IPS-18a (cell line): Measurements from ENCODE around the gene ACOT12.
"Not testable (repeated sequence)": the region's sequence is repeated elsewhere in the genome, so short reads cannot be mapped to it uniquely, and the experiment has no call there.

Experiments
- H3K27ac ChIP-seq: one replicate; pipeline ENCODE4 v1.5.1; 2013; ENCODE audit warnings: low read length
- H3K27me3 ChIP-seq: one replicate; pipeline ENCODE4 v1.6.1; 2013; ENCODE audit warnings: mild to moderate bottlenecking, low read length; ENCODE audit not compliant: control insufficient read depth, insufficient read depth
- H3K36me3 ChIP-seq: one replicate; pipeline ENCODE4 v1.6.1; 2013; ENCODE audit warnings: low read depth, low read length; ENCODE audit not compliant: control insufficient read depth
- H3K4me1 ChIP-seq: one replicate; pipeline ENCODE4 v1.6.1; 2013; ENCODE audit warnings: low read depth, low read length; ENCODE audit not compliant: control insufficient read depth
- H3K4me3 ChIP-seq: one replicate; pipeline ENCODE4 v1.5.1; 2013; ENCODE audit warnings: low read length
- H3K9ac ChIP-seq: one replicate; pipeline ENCODE4 v1.6.1; 2013; ENCODE audit warnings: mild to moderate bottlenecking, low read length, moderate library complexity
- H3K9me3 ChIP-seq: one replicate; pipeline ENCODE4 v1.6.1; 2013; ENCODE audit warnings: low read depth, low read length; ENCODE audit not compliant: control insufficient read depth

Gene ACOT12

DNA sequence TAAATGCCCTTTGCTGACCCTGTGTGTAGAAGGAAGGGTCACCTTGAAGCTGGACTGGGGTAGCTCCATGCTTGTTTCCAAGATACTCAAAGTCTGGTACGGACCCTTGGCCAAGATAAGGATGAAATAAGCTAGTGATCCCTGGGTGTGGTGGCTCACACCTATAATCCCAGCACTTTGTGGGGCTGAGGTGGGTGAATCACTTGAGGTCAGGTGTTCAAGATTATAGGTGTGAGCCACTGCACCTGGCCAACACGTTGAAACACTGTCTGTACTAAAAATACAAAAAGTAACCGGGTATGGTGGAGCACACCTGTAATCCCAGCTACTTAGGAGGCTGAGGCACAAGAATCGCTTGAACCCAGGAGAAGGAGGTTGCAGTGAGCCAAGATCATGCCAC is 33.3 kb downstream of the ACOT12 start:
- Histone ChIP-seq H3K27me3 (no peaks in the 10 kb centered on the region), H3K27ac (no peak overlapping the region), H3K9me3 (no peaks in the 10 kb centered on the region), H3K9ac (no peak overlapping the region), H3K36me3 (no peaks in the 10 kb centered on the region), H3K4me1 (peaks cover 7% of the 10 kb centered on the region), H3K4me3 (no peak overlapping the region)

DNA sequence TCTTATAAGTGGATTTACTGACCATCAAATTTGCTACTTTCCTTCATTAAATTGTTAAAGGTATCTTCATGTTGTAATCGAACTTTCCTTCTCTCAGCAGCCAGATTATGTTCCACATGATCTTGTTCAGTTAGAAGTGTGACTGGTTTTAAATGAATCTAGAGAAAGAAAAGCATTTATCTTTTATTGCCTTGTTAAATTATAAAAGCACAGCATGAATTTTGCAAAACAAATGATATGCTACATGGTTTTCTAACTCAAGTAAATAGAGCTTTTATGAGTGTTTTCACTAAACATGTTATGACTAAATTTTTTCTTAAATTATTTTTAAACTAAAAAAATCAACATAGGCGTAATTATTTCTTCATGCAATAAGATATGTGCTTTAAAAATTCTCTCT is 34.1 kb downstream of the ACOT12 start:
- no peaks in the 10 kb centered on the region for H3K36me3 ChIP-seq
- H3K9ac ChIP-seq: no peak overlapping the region
- no peaks in the 10 kb centered on the region for H3K9me3 ChIP-seq
- no peak overlapping the region for H3K27ac ChIP-seq
- no peaks in the 10 kb centered on the region for H3K27me3 ChIP-seq
- no peak overlapping the region for H3K4me3 ChIP-seq
- H3K4me1 ChIP-seq: peaks cover 7% of the 10 kb centered on the region

DNA sequence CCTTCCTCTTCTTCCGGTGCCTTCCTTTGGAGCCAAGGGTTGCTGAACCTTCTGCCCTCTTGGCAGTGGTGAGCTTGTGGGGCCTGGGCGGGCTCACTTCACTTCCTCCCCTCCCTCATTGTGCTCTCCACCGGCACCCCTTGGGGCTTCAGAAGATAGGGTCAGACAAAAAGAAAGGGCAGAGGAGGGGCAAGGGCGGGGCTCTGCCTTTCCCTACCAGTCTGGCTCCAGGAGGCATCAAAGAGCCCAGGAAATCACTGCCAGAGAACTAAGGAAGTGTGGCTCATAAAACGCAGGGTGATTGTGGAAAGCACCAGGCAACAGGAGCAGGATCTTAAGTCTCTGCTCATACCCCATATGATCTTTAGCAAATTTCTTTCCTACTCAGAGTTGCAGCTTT is 34.8 kb downstream of the ACOT12 start:
- Histone ChIP-seq H3K36me3 (no peaks in the 10 kb centered on the region), H3K27me3 (no peaks in the 10 kb centered on the region), H3K9me3 (no peaks in the 10 kb centered on the region), H3K9ac (no peak overlapping the region), H3K4me3 (no peak overlapping the region), H3K4me1 (peaks cover 7% of the 10 kb centered on the region), H3K27ac (no peak overlapping the region)

DNA sequence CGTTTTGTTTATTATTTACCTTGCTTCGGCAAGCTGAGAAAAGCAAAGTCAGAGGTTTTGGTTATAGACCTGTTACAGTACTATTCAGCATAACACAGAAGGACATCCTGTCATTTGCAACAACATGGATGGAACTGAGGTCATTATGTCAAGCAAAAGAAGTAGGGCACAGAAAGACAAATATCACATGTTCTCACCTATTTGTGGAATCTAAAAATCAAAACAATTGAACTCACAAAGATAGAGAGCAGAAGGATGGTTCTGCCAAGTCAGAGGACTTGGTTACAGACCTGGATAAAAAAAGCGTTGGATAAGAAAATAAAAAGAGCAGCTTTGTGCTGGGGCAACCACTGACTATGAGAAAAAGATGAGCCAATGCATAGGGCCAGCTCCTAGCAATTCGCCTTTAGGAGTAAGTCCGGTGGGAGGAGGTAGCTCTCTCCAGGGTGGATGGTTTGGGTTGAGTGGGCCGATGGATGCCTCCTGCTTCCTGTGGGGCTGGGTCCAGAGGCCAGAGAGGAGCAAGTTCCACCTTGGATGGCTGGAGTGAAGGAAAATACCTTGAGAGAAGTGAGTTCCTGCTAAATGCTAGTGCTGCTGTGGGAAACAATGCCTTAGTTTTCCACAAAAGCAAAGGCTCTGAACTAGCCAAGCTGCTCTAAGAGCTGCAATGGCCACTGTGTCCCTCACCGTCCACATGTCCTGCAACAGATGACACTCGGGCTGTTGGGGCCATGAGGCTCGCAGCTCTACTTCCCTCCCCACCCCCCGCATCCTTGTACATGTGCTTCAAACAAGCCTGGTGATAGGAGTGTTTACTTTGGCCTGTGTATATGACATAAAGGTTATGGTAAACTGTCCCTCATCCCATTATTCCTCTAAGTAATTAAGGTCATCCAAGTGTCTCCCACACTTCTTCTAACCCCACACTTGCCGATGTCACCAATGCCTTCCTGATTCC is 38.4 kb downstream of the ACOT12 start:
- H3K9me3 ChIP-seq: no peaks in the 10 kb centered on the region
- no peaks in the 10 kb centered on the region for H3K27me3 ChIP-seq
- H3K9ac ChIP-seq: no peak overlapping the region
- H3K4me1 ChIP-seq: peaks cover 9% of the 10 kb centered on the region
- H3K4me3 ChIP-seq: no peak overlapping the region
- no peak overlapping the region for H3K27ac ChIP-seq
- no peaks in the 10 kb centered on the region for H3K36me3 ChIP-seq

DNA sequence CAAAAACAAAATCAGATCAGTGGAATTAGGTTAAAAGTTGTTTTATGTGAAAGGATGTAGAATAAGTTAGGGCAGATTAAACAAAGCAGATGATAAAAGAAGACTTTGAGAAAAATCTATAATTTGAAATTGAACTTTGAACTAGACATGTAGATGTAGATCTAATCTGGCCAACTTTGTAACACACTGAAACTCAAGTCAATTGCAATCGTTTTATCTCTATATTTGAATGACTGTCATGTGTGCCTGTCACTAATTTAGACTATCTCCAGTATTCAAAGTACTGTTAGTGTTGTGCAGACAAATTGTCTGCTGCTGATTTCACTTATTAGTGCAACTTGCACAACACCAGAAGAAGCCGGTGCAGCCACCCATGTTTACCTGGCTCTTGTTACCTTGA is 39.8 kb downstream of the ACOT12 start:
- Histone ChIP-seq H3K4me3 (no peak overlapping the region), H3K4me1 (peaks cover 6% of the 10 kb centered on the region), H3K9me3 (no peaks in the 10 kb centered on the region), H3K36me3 (no peaks in the 10 kb centered on the region), H3K27ac (no peak overlapping the region), H3K9ac (no peak overlapping the region), H3K27me3 (no peaks in the 10 kb centered on the region)

- H3K27ac ChIP-seq: no peak overlapping the region
- no peaks in the 10 kb centered on the region for H3K9me3 ChIP-seq
- H3K4me1 ChIP-seq: peaks cover 6% of the 10 kb centered on the region
- no peaks in the 10 kb centered on the region for H3K36me3 ChIP-seq
- H3K27me3 ChIP-seq: no peaks in the 10 kb centered on the region
- H3K9ac ChIP-seq: no peak overlapping the region
- H3K4me3 ChIP-seq: no peak overlapping the region
Measured at GRCh38 chr5:81353189-81353588, 40.7 kb downstream of the ACOT12 start.

GRCh38 chr5:81350507-81350906 is 43.4 kb downstream of the ACOT12 start:
- H3K27me3 ChIP-seq: no peaks in the 10 kb centered on the region
- no peak overlapping the region for H3K4me3 ChIP-seq
- H3K4me1 ChIP-seq: peaks cover 6% of the 10 kb centered on the region
- H3K9me3 ChIP-seq: no peaks in the 10 kb centered on the region
- no peak overlapping the region for H3K9ac ChIP-seq
- no peaks in the 10 kb centered on the region for H3K36me3 ChIP-seq
- H3K27ac ChIP-seq: no peak overlapping the region

DNA sequence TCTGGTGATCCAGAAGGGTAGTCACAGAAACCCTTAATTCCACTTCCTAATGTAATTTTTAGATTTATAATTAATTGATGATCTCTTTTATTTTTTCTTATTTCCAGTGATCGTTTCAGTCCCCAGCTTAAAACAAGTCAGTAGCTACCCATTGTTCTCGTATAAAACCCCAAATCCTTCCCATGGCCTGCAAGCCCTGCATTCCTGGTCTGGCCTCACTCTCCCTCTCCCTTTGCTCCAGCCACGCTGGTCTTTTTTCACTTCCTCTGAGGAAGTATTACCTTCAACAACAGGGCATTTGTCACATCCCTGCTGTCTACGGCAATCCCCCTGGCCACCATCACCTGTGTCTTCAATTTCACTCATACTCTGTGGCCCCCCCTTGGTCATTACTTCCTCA is 44.8 kb downstream of the ACOT12 start:
- no peaks in the 10 kb centered on the region for H3K36me3 ChIP-seq
- no peak overlapping the region for H3K27ac ChIP-seq
- H3K4me1 ChIP-seq: peaks cover 6% of the 10 kb centered on the region
- no peak overlapping the region for H3K4me3 ChIP-seq
- H3K9ac ChIP-seq: no peak overlapping the region
- H3K27me3 ChIP-seq: no peaks in the 10 kb centered on the region
- no peaks in the 10 kb centered on the region for H3K9me3 ChIP-seq

GRCh38 chr5:81345411-81346003 is 48.4 kb downstream of the ACOT12 start:
- Histone ChIP-seq H3K4me1 (peaks cover 3% of the 10 kb centered on the region), H3K27me3 (no peaks in the 10 kb centered on the region), H3K27ac (no peak overlapping the region), H3K9me3 (no peaks in the 10 kb centered on the region), H3K36me3 (no peaks in the 10 kb centered on the region), H3K4me3 (no peak overlapping the region), H3K9ac (no peak overlapping the region)

DNA sequence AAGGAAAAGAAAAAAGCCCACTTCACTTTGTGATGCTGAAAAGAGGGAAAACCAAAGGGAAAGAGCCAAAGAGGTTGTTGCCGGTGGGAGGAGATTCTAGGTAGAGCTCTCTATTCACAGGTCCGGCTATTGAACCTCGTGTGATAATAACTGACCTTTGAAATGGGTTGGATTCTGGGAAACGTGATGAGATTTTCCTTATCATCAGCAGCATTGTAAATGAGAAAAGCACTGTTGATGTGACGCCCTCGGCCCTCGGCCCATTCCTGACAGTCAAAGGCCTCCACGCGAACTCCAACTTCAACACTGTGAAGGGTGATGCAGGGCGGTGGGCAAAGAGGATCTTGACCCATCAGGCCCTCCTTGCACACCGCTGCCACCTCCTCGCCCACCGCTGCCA is 49.2 kb downstream of the ACOT12 start:
- no peaks in the 10 kb centered on the region for H3K27me3 ChIP-seq
- H3K9me3 ChIP-seq: no peaks in the 10 kb centered on the region
- H3K9ac ChIP-seq: no peak overlapping the region
- H3K4me3 ChIP-seq: no peak overlapping the region
- H3K36me3 ChIP-seq: no peaks in the 10 kb centered on the region
- no peak overlapping the region for H3K27ac ChIP-seq
- H3K4me1 ChIP-seq: no peaks in the 10 kb centered on the region

GRCh38 chr5:81338213-81338612 is 55.7 kb downstream of the ACOT12 start:
- not testable (repeated sequence) for H3K27me3 ChIP-seq, H3K4me3 ChIP-seq, H3K4me1 ChIP-seq, H3K9ac ChIP-seq, H3K36me3 ChIP-seq, H3K27ac ChIP-seq, H3K9me3 ChIP-seq

DNA sequence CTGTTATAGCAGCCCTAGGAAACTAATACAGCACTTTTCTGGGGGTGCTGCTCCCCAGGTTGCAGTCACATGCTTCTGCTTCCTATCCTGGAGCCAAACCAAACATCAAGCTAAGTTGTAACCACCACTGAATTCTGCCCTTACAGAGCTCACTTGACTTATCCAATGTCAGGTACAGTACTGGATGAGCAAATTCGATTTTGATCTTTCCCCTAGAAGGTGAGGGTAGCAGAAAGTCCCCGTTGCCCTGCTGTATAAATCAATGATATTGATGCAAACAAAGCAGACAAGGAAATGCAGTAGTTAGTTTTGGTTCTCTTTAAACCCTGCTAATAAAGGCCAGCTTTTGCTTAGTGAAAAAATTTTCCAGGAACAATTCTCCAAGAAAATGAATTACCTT is 56.1 kb downstream of the ACOT12 start:
- no peaks in the 10 kb centered on the region for H3K9me3 ChIP-seq
- H3K36me3 ChIP-seq: no peaks in the 10 kb centered on the region
- no peak overlapping the region for H3K4me3 ChIP-seq
- no peak overlapping the region for H3K9ac ChIP-seq
- no peaks in the 10 kb centered on the region for H3K27me3 ChIP-seq
- H3K27ac ChIP-seq: no peak overlapping the region
- H3K4me1 ChIP-seq: no peaks in the 10 kb centered on the region
